ENCODE measurements around the gene ZNF460. TPM values are rescaled to one million over a fixed set of nuclear protein-coding genes. Genes with fewer than 3 reads are reported as not detected.
A peak's percentile ranks its signal among the peaks of the same experiment; 100 is the strongest.
"Not testable (repeated sequence)": the region's sequence is repeated elsewhere in the genome, so short reads cannot be mapped to it uniquely, and the experiment has no call there.

The ZNF460 gene
- total RNA-seq, 1 donor from 2014 or later, result 49.1 TPM

DNA sequence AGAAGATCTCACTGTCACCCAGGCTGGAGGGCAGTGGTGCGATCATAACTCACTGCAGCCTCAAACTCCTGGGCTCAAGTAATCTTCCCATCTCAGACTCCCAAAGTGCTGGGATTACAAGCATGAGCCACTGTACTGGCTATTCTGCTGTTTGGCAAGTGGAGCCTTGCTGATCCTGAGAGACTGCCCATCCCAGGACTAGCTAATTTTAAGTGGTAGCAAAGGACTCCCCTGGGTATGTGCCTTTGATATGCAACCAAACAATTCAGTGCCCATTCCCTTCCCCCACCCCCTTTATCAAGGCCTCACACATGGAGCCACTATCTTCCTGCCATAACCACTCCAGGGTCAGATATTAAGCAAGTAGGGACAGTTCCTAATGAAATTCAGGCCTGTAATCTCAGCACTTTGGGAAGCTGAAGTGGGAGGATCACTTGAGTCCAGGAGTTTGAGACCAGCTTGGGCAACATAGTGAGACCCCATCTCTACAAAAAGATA lies 17.0 kb upstream of the ZNF460 start:
- no peak for DNase-seq
- H3K36me3 Mint-ChIP-seq (ENCODE audit: low read depth), result peaks cover 46% of the 10 kb centered on the region
- no peak overlapping the region for H3K27ac Mint-ChIP-seq
- H3K27me3 Mint-ChIP-seq, result no peaks in the 10 kb centered on the region
- H3K4me3 Mint-ChIP-seq, result no peak overlapping the region
- intact Hi-C loops (cut with micrococcal nuclease), result no loop called here
- peaks cover 57% of the 10 kb centered on the region for H3K9me3 Mint-ChIP-seq
- no peaks in the 10 kb centered on the region for H3K4me1 Mint-ChIP-seq

DNA sequence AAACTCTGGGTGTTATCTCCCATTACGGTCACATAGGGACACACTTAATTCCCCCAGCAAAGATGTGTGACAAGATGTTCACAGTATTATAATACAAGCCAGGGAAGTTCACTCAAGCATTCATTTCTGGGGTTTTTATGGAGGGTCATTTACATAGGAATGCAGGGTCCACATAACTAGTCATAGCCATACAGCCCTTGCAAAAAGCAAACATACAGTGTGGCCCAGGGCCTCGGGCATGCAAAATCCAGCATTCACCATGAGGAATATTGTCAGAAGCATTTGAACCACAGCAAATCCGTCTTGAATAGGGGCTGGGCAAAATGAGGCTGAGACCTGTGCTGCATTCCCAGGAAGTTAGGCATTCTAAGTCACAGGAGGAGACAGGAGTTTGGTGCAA lies 13.0 kb upstream of the ZNF460 start:
- Mint-ChIP-seq H3K27me3 (no peaks in the 10 kb centered on the region), H3K4me1 (no peaks in the 10 kb centered on the region)
- no peak for DNase-seq

DNA sequence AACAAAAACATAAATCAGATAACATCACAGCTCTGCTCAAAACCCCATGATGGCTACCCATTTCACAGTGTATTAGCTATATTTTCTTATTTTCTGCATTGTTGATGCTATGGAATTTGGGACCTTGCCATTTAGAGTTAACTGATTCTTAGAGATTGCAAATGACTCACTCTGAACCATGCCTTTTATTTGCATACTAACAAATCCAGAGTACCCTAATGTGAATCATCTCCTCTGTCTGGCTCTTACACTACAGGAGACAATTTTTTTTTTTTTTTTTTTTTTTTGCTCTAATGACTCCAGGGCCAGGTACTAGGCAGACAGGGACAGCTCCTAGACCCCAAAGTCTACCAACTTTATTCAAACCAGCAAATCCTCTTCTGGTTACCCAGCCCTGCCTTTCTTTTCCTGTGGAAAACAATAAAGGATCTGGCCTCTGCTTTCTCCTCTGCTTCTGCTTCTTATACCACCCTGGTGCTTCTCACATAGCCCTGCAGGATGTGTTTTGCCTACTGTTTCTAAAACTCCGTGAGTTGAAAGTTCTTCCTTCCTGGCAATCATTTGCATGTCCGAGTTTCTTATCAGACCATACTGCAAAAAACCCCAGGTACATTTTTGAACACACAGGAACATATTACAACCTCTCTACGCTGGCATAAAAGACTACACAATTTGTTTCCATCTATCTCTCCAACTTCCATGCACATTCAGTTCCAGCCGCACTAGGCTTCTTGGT lies 10.6 kb upstream of the ZNF460 start:
- intact Hi-C loops (cut with micrococcal nuclease), result no loop called here
- Mint-ChIP-seq H3K9me3 (peaks cover 31% of the 10 kb centered on the region), H3K27me3 (no peaks in the 10 kb centered on the region), H3K4me3 (no peak overlapping the region), H3K36me3 (ENCODE audit: low read depth) (peaks cover 12% of the 10 kb centered on the region), H3K27ac (no peak overlapping the region), H3K4me1 (no peaks in the 10 kb centered on the region)
- DNase-seq, result no peak

More for the DNA sequence above, 13.0 kb upstream of the ZNF460 start:
- no peak overlapping the region for H3K27ac Mint-ChIP-seq
- peaks cover 17% of the 10 kb centered on the region for H3K36me3 Mint-ChIP-seq (ENCODE audit: low read depth)
- intact Hi-C loops (cut with micrococcal nuclease), result no loop called here
- H3K9me3 Mint-ChIP-seq, result peaks cover 37% of the 10 kb centered on the region
- H3K4me3 Mint-ChIP-seq, result no peak overlapping the region

DNA sequence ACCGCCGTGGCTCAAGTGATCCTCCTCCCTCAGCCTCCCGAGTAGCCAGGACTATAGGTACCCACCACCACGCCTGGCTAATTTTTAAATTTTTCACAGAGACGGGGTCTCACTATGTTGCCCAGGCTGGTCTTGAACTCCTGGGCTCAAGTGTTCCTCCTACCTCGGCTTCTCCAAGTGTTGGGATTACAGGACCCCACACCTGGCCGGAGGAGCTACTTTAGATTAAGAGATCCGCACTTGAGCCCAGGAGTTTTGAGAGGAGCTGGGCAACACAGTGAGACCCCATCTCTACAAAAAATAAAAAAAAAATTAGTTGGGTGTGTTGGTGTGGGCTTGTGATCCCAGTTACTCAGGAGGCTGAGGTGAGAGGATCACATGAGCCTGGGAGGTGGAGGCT lies 9.0 kb upstream of the ZNF460 start:
- peaks cover 13% of the 10 kb centered on the region for H3K36me3 Mint-ChIP-seq (ENCODE audit: low read depth)
- H3K27ac Mint-ChIP-seq, result no peak overlapping the region
- H3K4me1 Mint-ChIP-seq, result no peaks in the 10 kb centered on the region
- DNase-seq, result no peak
- no peaks in the 10 kb centered on the region for H3K27me3 Mint-ChIP-seq
- peaks cover 20% of the 10 kb centered on the region for H3K9me3 Mint-ChIP-seq
- intact Hi-C loops (cut with micrococcal nuclease), result no loop called here
- no peak overlapping the region for H3K4me3 Mint-ChIP-seq

DNA sequence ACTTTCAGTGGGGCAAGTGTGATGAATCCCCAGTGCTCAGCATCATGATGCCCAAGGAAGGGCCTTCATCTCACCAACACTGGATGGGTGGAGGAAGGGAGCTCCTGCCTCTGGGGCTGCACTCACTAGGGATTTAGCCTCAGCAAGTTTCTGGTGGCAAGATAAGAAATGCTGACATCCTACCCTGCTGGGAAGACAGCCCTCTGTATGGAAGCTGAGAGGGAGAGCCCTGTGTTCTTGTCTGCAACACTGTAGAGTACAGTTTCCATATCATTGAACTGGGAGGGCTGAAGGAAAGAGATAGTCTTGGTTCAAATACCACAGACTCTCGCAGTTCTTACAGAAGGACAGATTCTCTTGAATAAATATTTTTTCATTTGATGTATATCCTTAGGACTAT lies 7.3 kb upstream of the ZNF460 start:
- Mint-ChIP-seq H3K9me3 (peaks cover 9% of the 10 kb centered on the region), H3K27me3 (no peaks in the 10 kb centered on the region), H3K36me3 (ENCODE audit: low read depth) (peaks cover 13% of the 10 kb centered on the region), H3K4me1 (no peaks in the 10 kb centered on the region), H3K27ac (no peak overlapping the region), H3K4me3 (no peak overlapping the region)
- DNase-seq, result no peak
- intact Hi-C loops (cut with micrococcal nuclease), result no loop called here

DNA sequence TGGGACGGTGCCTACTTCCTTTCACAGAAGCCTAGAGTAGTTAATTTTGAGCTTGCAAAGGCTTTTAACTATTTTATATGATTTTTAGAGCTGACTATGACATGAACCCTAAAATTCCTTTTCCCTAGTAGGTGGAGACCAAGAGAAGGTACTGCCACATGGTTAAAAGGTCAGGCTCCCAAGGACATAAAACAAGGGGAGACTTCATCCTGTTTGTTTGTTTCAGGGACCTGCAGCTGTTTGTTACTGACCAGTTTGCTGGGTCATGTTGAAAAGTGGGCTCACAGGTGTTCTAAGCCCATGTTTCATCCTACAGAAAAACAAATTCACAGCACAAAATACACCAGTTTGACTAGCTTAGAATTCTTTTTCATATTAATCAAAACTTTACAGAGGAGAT lies 3.9 kb upstream of the ZNF460 start:
- Mint-ChIP-seq H3K4me1 (peaks cover 5% of the 10 kb centered on the region), H3K27me3 (no peaks in the 10 kb centered on the region), H3K36me3 (ENCODE audit: low read depth) (peaks cover 19% of the 10 kb centered on the region), H3K4me3 (no peak overlapping the region), H3K9me3 (peaks cover 9% of the 10 kb centered on the region), H3K27ac (no peak overlapping the region)
- no peak for DNase-seq
- intact Hi-C loops (cut with micrococcal nuclease), result no loop called here

DNA sequence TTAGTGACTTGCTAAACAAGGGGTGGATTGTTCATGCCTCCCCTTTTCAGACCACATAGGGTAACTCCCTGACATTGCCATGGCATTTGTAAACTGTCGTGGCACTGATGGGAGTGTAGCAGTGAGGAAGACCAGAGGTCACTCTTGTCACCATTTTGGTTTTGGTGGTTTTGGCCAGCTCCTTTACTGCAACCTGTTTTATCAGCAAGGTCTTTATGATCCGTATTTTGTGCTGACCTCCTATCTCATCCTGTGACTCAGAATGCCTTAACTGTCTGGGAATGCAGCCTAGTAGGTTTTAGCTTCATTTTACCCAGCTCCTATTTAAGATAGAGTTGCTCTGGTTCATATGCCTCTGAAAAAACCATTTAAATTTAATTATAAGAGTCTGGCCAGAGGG lies 1.8 kb upstream of the ZNF460 start:
- H3K4me3 Mint-ChIP-seq; H3K9me3 Mint-ChIP-seq; H3K27ac Mint-ChIP-seq; H3K27me3 Mint-ChIP-seq; DNase-seq; intact Hi-C loops (cut with micrococcal nuclease): not testable (repeated sequence)
- peaks cover 35% of the 10 kb centered on the region for H3K36me3 Mint-ChIP-seq (ENCODE audit: low read depth)
- H3K4me1 Mint-ChIP-seq, result peaks cover 20% of the 10 kb centered on the region

DNA sequence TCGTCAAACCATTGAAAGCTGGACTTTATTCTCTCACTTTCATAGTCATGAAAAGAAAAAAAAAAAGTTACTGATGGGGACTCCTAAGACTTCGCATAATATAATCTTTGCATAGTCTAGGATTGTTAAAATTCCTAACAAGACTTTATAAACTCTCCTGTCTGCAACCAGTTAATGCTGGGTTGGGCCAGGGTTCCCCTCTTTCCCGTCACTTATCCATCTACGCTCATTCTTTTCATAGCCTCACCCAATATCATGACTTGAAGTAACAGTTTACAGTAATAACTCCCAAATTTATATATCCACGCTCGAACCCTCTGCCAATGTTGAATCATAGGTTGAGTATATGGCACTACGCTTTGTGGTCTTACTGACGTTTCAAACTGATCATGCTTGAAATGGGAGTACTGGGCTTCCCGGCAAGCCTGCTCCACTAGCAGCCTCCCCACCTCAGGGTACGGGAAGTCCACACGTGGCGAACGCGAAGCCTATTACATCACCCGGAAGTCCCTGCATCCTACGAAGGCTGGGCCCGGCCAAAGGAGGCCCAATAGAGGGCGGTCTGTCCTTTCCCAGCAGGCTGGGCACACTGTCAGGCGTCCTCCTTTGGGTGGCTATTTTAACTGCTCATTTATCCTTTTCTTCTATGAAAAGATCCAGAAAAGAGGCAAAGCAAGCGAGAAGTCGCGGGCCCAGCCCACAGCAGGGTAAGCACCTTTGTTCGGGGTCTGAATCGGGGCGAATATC lies 694 bp upstream of the ZNF460 start:
- DNase-seq, result peak; percentile 93
- Mint-ChIP-seq H3K27me3 (no peaks in the 10 kb centered on the region), H3K4me3 (no peak overlapping the region), H3K4me1 (peaks cover 24% of the 10 kb centered on the region), H3K9me3 (no peaks in the 10 kb centered on the region), H3K27ac (no peak overlapping the region), H3K36me3 (ENCODE audit: low read depth) (peaks cover 42% of the 10 kb centered on the region)
- intact Hi-C loops (cut with micrococcal nuclease), result loop anchor here (1.0 to 10.0 kb wide), 8 partner anchors 39 to 353 kb away; partner anchors contain the start of genes TRAPPC2B, ZNF17, ZNF211 and ZNF264

DNA sequence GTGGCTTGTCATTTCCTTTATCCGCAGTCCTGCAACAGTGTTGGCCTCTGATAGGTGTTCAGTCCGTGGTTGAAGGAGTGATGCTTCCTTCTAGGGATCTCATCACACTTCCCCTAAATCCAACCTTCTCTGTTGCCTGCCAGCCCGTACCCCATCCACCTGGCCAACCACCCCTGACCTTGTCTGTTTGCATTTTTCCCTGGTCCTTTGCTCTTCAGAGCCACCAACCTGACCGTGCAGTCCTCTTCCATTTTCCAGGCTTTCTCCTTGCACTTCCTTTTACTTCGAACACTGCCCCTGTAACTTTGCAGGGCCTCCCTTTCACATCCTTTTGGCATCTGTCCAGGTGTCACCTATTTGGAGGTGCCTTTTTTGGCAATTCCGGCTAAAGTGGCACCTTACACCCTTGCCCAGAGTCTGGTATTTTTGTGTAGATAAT lies 696 bp downstream of the ZNF460 start:
- intact Hi-C loops (cut with micrococcal nuclease), result loop anchor here (1.0 to 10.0 kb wide), 7 partner anchors 39 to 352 kb away; partner anchors contain the start of genes TRAPPC2B, ZNF17, ZNF211 and ZNF264
- H3K27ac Mint-ChIP-seq, result no peak overlapping the region
- peaks cover 29% of the 10 kb centered on the region for H3K4me1 Mint-ChIP-seq
- no peaks in the 10 kb centered on the region for H3K9me3 Mint-ChIP-seq
- H3K4me3 Mint-ChIP-seq, result no peak overlapping the region
- no peaks in the 10 kb centered on the region for H3K27me3 Mint-ChIP-seq
- peaks cover 54% of the 10 kb centered on the region for H3K36me3 Mint-ChIP-seq (ENCODE audit: low read depth)
- no peak for DNase-seq

DNA sequence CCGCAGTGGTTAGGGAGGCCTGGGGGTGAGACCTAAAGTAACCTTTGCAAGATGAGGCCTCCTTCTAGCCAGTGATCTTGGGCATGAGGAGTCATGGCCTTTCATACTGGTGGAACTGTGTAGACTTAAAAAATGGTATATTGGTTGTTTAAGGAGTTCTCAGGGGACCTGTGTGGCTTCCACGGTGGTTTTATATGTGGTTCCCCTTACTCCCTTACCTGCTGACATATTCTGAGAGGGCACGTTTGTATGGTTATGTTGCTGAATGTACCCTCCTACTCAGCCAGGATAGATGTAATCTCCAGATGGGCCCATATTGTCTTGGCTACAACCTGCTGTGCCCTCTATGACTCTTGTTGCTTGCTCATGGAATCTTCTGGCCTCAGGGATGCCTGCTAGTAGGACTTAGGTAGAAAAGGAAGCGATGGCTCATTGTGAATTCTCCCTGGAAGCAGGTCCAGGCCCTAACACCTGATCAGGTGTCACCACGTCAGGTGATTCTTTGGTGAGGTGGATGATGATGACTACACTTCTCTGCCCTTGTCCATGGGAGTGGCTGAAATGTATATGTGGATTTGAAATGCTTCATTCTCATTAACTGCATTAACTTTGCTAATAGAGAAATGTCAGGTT lies 1.8 kb downstream of the ZNF460 start:
- no peaks in the 10 kb centered on the region for H3K27me3 Mint-ChIP-seq

DNA sequence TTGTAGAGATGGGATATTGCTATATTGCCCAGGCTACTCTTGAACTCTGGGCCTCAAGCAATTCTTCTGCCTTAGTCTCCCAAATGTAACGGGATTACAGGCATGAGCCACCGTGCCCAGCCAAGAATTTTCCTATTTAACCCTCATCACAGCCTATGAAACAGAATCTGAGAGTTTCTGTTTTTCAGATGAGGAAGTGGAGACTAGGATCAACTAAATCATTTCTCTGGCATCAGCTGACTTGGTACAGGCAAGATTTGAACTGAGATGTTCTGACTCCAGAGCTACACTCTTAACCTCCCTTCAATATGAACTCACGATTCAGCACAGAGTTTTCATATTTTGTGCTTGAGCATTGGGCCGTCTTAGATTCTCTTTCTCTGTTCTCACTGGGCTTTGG lies 8.1 kb downstream of the ZNF460 start:
- Mint-ChIP-seq H3K4me1 (peaks cover 10% of the 10 kb centered on the region), H3K4me3 (no peak overlapping the region), H3K27ac (no peak overlapping the region), H3K36me3 (ENCODE audit: low read depth) (peaks cover 92% of the 10 kb centered on the region), H3K9me3 (peaks cover 28% of the 10 kb centered on the region), H3K27me3 (no peaks in the 10 kb centered on the region)
- DNase-seq, result no peak
- intact Hi-C loops (cut with micrococcal nuclease), result loop anchor here (10.0 kb wide), 1 partner anchor 126 kb away; the partner anchor contains the start of gene ZNF17

More for the DNA sequence above, 1.8 kb downstream of the ZNF460 start:
- Mint-ChIP-seq H3K4me3 (no peak overlapping the region), H3K36me3 (ENCODE audit: low read depth) (peaks cover 64% of the 10 kb centered on the region), H3K4me1 (peaks cover 30% of the 10 kb centered on the region), H3K9me3 (peaks cover 3% of the 10 kb centered on the region), H3K27ac (peak overlapping the region; percentile 83)
- intact Hi-C loops (cut with micrococcal nuclease), result loop anchor here (10.0 kb wide), 1 partner anchor 133 kb away; the partner anchor contains the start of gene ZNF17
- DNase-seq, result peak; percentile 57

DNA sequence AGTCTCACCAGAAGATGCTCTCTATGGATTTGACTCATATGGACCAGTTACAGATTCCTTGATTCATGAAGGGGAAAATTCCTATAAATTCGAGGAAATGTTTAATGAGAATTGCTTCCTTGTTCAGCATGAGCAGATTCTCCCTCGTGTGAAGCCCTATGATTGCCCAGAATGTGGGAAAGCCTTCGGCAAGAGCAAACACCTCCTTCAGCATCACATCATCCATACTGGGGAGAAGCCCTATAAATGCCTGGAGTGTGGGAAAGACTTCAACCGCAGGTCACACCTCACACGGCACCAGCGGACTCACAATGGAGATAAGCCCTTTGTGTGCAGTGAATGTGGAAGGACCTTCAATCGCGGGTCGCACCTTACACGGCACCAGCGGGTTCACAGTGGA lies 10.7 kb downstream of the ZNF460 start:
- Mint-ChIP-seq H3K4me1 (peaks cover 2% of the 10 kb centered on the region), H3K27ac (no peak overlapping the region), H3K27me3 (no peaks in the 10 kb centered on the region), H3K9me3 (peaks cover 41% of the 10 kb centered on the region), H3K36me3 (ENCODE audit: low read depth) (peaks cover 94% of the 10 kb centered on the region), H3K4me3 (no peak overlapping the region)
- intact Hi-C loops (cut with micrococcal nuclease), result no loop called here
- no peak for DNase-seq

DNA sequence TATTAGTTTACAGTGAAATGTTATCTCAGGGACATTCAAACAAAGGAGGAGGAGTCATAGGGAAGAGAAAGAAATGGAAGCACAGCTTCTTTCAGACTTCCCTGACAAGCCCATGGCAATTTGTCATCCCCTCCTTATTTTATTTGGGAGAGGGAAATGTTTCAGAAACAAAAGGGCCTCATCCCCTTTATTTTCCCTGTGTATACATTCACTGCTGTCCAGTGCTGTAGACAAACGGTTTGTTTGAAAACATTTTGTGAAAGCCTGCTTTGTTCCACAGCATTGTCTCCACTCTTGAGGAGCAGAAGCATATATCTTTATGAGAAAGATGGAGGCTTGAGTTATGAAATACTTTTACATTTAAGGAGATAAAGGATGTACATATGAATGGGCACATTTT lies 12.3 kb downstream of the ZNF460 start:
- H3K36me3 Mint-ChIP-seq (ENCODE audit: low read depth), result peaks cover 93% of the 10 kb centered on the region
- DNase-seq, result no peak
- intact Hi-C loops (cut with micrococcal nuclease), result no loop called here

More for the DNA sequence above, 12.3 kb downstream of the ZNF460 start:
- no peak overlapping the region for H3K27ac Mint-ChIP-seq
- peaks cover 3% of the 10 kb centered on the region for H3K4me1 Mint-ChIP-seq
- H3K9me3 Mint-ChIP-seq, result peaks cover 43% of the 10 kb centered on the region
- no peaks in the 10 kb centered on the region for H3K27me3 Mint-ChIP-seq
- H3K4me3 Mint-ChIP-seq, result no peak overlapping the region

Data from activated CD4-positive, alpha-beta T cell treated with anti-CD3 and anti-CD28 coated beads, Interleukin-2, amount 10 ng/mL, durations not matched to agents 24 days and 14 days (primary cell).